Fibroblast of the aortic adventitia (primary cell): ENCODE data around the gene EVI5L. TPM values are rescaled to one million over a fixed set of nuclear protein-coding genes. Genes with fewer than 3 reads are reported as not detected.

ENCODE experiments used
- DNase-seq: peaks from one replicate; pipeline ENCODE4 v3.0.0-alpha.2; 2010; ENCODE audit warnings: low read depth
- H3K4me3 ChIP-seq: 2 replicates; pipeline ENCODE4 v1.5.1; 2011; ENCODE audit warnings: low read depth, mild to moderate bottlenecking, control low read depth, low read length, moderate library complexity
- CTCF ChIP-seq: IDR thresholded peaks from 2 replicates; pipeline ENCODE4 v1.5.1; 2011; ENCODE audit warnings: mild to moderate bottlenecking, low read length, control low read depth, inconsistent platforms; ENCODE audit not compliant: insufficient read depth
- total RNA-seq: library from RNA; depleted of rRNA; stranded (reverse); fragments of >200 nt; gene quantifications from 2 replicates; pipeline ENCODE4 v1.2.3, GENCODE V29; 2012; ENCODE audit warnings: low replicate concordance

EVI5L gene
- total RNA-seq, 1 donor = 16.6 TPM

GRCh38 chr19:7912697-7913564, 82.9 kb downstream of the EVI5L start:
- TF ChIP-seq CTCF = no peak
- DNase-seq = no peak
- no peak overlapping the region for H3K4me3 ChIP-seq

GRCh38 chr19:7913652-7914051, 83.6 kb downstream of the EVI5L start:
- no peak for DNase-seq

GRCh38 chr19:7914099-7914498, 84.1 kb downstream of the EVI5L start:
- TF ChIP-seq CTCF = no peak
- no peak overlapping the region for H3K4me3 ChIP-seq
- DNase-seq = no peak

More at GRCh38 chr19:7913652-7914051, 83.6 kb downstream of the EVI5L start:
- no peak overlapping the region for H3K4me3 ChIP-seq
- no peak for TF ChIP-seq CTCF

Other genes with a start within 250 kb of the EVI5L start
- gene CAMSAP3, start 234.4 kb upstream of the EVI5L start, total RNA-seq = not detected in 2 replicates
- 26.9 and 30.5 TPM in 2 replicates for gene XAB2, start 200.7 kb upstream of the EVI5L start, total RNA-seq
- gene PET100, start 200.4 kb upstream of the EVI5L start, total RNA-seq = 7.1 and 35.2 TPM in 2 replicates
- gene PCP2, start 196.5 kb upstream of the EVI5L start, total RNA-seq = not detected in 2 replicates
- gene STXBP2, start 193.1 kb upstream of the EVI5L start, total RNA-seq = 0.90 and 2.8 TPM in 2 replicates
- gene RETN, start 161.2 kb upstream of the EVI5L start, total RNA-seq = not detected in 2 replicates
- gene MCEMP1, start 153.1 kb upstream of the EVI5L start, total RNA-seq = not detected in 2 replicates
- gene TRAPPC5, start 149.4 kb upstream of the EVI5L start, total RNA-seq = 26.3 and 38.8 TPM in 2 replicates
- gene FCER2, start 128.1 kb upstream of the EVI5L start, total RNA-seq = not detected in 2 replicates
- gene CLEC4G, start 98.1 kb upstream of the EVI5L start, total RNA-seq = not detected in 2 replicates
- not detected in 2 replicates for gene CD209, start 82.7 kb upstream of the EVI5L start, total RNA-seq
- gene CLEC4M, start 67.0 kb upstream of the EVI5L start, total RNA-seq = not detected in 2 replicates
- 0.09 and 0.90 TPM in 2 replicates for gene PRR36, start 44.2 kb downstream of the EVI5L start, total RNA-seq
- 2.1 and 5.2 TPM in 2 replicates for gene LRRC8E, start 58.3 kb downstream of the EVI5L start, total RNA-seq
- 3.4 and 10.2 TPM in 2 replicates for gene MAP2K7, start 73.7 kb downstream of the EVI5L start, total RNA-seq
- gene TGFBR3L, start 84.6 kb downstream of the EVI5L start, total RNA-seq = 0.99 and 1.3 TPM in 2 replicates
- gene SNAPC2, start 90.1 kb downstream of the EVI5L start, total RNA-seq = 17.3 and 27.8 TPM in 2 replicates
- gene CTXN1, start 95.9 kb downstream of the EVI5L start, total RNA-seq = 2.8 and 4.1 TPM in 2 replicates
- gene TIMM44, start 113.4 kb downstream of the EVI5L start, total RNA-seq = 36.5 and 40.7 TPM in 2 replicates
- gene ELAVL1, start 175.4 kb downstream of the EVI5L start, total RNA-seq = 5.8 and 34.1 TPM in 2 replicates
- not detected in 2 replicates for gene CCL25, start 222.5 kb downstream of the EVI5L start, total RNA-seq